GM18907 (cell line): Measurements from ENCODE around the gene ABCB4.
"Not testable (repeated sequence)": the region's sequence is repeated elsewhere in the genome, so short reads cannot be mapped to it uniquely, and the experiment has no call there.

Experiments
- ATAC-seq: cut with Tn5 transposase; IDR thresholded peaks from one replicate; pipeline ENCODE4 v1.9.1; 2021; ENCODE audit warnings: mild to moderate bottlenecking, moderate library complexity; ENCODE audit not compliant: unreplicated experiment

Gene ABCB4

DNA sequence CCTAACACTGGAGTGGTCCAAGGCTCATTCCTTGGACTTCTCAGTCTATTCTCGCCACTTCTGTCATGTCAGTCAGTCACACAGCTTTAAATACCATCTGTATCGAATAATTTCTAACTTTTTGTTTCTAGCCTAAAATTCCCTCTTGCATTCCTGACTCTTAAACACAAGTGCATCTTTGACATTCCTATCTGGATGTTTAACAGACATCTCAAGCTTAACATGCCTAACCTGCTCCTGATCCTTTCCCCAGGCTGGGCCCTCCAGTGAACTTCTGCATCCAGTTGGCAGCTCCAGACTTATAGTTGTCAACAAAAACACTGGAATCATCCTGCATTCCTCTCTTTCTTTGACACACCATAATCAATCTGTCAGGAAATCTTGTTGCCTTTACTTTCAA, 4.5 kb upstream of the ABCB4 start:
- no peak for ATAC-seq

DNA sequence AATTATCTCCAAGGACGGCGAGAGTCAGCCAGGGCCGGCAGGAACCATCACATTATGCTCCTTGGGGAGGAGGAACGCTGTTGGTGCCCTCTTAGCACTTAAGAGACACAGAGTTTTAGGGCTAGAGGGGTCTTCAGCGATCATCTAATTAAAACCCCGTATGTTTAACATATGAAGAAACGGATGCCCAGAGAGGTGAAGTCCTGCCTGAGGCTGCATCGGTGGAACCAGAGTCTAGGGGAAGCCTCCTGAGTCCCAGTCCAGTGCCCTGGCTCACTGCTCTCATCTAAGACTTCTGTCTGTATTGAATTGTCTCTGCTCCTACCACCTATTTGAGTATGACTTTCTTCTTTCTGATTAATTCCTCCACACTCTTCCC, 688 bp upstream of the ABCB4 start:
- ATAC-seq: no peak

DNA sequence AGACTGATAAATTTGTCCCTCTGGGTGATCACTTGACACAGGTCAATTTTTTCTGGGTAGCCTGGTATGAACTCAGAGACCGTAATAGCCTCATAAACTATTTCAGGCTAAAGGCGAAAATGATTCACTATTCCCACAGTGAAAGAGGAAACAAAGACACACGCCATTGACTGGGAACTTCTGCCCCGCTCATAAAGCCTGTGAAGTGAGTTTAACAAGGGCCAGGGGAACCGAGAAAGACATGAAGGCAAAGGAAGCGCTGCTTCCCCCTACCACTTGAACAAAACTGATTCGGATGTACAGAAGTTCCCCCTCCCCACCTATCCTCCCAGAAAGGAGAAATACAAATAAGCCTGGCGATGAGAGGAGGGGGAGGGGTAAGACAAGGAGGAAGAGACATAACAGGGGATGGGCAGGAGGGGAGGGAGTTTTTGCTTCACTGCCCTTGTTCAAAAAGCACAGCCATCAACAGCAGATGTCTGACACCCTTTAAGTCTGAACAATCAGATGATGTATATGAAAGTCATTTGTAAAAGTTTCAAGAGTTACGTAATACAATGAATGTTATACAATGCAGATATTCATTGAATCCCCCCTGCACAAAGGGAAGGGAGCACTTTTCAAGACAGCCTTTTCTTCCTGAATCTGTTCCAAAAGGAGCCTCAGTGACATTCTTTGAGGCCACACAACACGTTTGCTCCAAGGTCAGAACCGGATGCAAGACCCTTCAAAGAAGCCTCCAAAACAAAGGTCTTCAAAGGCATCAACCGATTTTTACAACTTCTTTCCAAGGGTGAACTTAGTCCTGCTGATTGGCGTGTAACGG, 734 bp downstream of the ABCB4 start:
- ATAC-seq: peak; percentile 85

DNA sequence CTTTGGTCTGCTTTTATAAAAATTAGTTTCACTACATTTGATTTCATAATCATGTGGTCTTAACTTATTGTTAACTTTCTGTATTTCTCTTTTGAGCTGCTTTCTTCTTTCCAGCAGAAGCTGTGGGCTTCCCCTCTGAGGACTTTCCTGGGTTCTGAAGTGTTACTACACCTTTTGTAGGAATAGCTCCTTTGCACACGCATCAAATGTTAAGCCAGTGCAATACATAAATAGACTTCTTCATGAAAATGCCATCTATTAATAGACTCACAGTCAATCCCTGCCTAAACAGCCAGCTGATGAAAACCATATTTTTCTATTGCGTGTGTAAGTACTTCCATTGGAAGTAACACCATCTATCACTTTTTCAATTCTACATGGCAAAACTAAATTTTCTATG, 1.5 kb downstream of the ABCB4 start:
- ATAC-seq: peak; percentile 7

DNA sequence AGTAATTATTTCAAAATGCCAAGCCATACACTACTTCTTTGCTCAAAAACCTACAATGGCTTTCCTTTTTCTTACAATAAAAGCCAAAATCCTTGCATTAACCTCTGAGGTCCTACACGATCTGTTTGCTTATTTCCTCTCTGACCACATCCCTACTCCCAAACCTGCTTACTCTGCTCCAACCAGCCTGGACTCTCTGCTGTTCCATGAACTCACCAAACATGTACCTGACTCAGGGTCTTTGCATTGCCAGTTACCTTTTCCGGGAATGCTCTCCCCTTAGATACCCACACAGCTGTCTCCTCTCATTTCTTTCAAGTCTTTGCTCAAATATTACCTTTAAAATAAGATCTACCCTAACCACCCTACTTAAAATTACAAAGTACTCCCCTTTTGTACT, 2.3 kb downstream of the ABCB4 start:
- ATAC-seq: no peak

DNA sequence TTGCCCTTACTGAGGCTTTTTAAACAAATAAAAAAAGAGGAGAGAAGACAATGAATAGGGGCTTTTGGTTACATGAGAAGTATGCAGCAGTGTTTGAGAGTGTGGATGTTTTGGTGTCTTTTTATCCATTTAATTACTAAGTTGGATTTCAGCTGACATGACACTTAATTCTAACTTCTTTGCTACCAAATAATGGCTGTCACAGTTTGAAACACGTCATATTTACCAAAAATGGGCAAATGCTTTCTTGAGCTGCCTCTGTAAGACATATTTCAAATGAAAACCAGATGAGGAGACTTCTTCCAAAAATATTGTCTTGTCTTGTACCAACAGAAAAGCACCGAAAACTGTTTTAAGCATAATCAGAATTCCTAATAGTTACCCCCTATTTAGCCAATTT, 4.0 kb downstream of the ABCB4 start:
- no peak for ATAC-seq

DNA sequence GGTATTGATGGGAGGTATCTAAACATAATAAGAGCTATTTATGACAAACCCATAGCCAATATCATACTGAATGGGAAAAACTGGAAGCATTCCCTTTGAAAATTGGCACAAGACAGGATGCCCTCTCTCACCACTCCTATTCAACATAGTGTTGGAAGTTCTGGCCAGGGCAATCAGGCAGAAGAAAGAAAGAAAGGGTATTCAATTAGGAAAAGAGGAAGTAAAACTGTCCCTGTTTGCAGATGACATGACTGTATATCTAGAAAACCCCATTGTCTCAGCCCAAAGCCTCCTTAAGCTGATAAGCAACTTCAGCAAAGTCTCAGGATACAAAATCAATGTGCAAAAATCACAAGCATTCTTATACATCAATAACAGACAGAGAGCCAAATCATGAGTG, 6.3 kb downstream of the ABCB4 start:
- ATAC-seq: not testable (repeated sequence)

DNA sequence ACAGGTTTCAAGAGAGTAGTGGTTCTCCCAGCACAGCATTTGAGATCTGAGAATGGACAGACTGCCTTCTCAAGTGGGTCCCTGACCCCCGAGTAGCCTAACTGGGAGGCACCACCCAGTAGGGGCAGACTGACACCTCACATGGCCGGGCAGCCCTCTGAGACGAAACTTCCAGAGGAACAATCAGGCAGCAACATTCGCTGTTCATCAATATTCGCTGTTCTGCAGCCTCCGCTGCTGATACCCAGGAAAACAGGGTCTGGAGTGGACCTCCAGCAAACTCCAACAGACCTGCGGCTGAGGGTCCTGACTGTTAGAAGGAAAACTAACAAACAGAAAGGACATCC, 10.0 kb downstream of the ABCB4 start:
- ATAC-seq: not testable (repeated sequence)

DNA sequence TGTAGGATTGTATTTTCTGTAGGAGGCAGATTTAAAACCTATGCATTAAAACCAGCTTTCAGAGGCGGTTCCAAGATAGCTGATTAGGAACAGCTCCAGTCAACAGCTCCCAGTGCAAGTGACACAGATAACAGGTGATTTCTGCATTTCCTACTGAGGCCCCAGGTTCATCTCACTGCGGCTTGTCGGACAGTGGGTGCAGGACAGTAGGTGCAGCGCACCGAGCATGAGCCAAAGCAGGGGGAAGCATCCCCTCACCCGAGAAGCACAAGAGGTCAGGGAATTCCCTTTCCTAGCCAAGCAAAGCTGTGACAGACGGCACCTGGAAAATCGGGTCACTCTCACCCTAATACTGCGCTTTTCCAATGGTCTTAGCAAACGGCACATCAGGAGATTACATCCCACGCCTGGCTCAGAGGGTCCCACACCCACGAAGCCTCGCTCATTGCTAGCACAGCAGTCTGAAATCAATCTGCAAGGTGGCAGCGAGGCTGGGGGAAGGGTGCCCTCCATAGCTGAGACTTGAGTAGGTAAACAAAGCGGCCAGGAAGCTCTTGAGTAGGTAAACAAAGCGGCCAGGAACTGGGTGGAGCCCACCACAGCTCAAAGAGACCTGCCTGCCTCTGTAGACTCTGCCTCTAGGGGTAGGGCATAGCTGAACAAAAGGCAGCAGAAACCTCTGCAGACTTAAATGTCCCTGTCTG, 10.5 kb downstream of the ABCB4 start:
- not testable (repeated sequence) for ATAC-seq

DNA sequence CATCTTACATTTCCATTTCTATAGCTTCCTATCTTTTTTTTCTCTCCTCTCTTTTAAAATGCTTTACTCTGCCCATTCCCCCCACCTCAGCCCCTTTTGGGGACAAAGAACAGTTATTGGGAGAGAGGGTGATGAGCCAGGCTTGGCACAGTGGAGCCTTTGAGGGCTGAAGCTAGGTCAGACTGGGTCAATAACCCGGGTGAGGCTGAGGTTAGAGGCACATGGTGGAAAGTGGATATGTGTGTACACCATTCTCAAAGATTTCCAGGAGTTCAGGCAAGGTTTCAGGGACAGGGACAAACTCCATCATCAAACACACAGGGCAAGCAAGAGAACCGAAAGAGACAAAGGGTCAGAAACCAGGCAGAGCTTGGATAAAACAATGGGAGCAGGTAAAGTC, 11.5 kb downstream of the ABCB4 start:
- ATAC-seq: no peak

DNA sequence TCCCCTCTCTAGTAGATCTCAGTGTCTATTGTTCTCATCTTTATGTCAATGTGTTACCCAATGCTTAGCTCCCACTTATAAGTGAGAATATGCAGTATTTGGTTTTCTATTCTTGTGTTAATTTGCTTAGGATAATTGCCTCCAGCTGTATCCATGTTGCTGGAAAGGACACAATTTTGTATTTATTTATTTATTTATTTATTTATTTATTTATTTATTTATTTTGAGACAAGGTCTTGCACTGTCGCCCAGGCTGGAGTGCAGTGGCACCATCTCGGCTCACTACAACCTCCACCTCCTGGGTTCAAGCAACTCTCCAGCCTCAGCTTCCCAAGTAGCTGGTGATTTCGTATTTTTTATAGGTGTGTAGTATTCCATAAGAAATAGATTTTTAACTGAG, 15.0 kb downstream of the ABCB4 start:
- not testable (repeated sequence) for ATAC-seq

DNA sequence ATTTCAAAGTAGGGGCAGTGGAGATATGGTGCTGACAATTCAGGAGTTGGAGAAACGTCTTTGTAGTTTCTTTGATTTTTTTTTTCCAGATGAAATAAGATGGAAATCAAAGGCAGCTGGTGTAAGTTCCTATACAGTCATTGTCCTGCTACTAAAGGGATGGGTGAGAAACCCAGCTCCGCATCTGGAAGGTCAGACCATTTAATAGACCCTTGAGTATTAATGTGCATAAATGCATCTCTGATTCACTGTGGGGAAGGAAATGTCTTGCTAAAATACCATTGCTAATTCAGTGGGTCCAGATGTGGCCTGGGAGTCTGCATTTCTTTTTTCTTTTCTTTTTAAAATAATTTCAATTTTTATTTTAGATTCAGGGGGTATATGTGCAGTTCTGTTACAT, 15.5 kb downstream of the ABCB4 start:
- no peak for ATAC-seq

DNA sequence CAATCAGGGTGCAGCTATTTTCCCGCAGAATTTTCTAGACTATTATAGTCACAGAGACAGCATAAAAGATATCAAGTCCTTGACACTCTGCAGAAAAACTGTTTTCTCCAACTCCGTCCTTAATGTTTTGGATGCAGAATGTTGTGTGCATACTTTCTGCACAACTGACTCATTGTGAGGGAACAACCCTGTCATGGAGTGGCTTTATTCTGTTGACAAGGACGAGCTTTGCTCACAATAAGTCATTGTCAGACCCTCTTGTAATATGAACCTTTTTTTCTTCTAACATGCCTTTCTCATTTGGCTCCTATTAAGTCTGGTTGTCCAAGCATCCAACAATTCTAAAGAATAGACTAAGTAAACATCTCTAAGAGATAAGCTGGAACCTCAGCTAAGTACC, 17.3 kb downstream of the ABCB4 start:
- no peak for ATAC-seq

DNA sequence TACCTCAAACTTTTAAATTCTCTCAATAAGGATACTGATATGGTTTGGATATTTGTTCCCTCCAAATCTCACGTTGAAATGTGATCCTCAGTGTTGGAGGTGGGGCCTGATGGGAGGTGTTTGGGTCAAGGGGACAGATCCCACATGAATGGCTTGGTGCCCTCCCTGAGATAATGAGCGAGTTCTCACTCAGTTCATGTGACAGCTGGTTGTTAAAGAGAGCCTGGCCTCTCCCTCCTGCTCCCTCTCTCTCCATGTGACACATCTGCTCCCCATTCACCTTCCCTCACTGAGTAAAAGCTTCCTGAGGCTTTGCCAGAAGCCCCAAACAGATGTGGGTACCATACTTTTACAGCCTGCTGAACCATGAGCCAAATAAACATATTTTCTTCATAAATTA, 19.2 kb downstream of the ABCB4 start:
- ATAC-seq: no peak

DNA sequence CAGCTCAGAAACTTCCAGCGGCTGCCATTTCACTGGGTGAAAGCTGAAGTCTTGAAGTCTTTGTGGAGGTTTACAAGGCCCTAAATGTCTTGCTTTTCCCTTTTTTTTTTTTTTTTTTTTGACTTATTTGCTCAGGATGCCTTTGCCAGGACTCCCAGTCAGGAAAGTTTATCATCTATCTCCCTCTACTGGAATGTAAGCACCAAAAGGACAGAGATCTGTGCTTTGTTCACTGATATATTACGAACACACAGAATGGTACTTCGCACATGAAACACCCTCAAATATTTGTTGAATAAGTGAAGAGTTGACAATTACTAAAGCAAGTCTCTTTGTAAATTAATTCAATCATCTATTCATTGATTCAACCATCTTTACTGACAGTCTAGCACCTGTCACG, 23.2 kb downstream of the ABCB4 start:
- no peak for ATAC-seq

DNA sequence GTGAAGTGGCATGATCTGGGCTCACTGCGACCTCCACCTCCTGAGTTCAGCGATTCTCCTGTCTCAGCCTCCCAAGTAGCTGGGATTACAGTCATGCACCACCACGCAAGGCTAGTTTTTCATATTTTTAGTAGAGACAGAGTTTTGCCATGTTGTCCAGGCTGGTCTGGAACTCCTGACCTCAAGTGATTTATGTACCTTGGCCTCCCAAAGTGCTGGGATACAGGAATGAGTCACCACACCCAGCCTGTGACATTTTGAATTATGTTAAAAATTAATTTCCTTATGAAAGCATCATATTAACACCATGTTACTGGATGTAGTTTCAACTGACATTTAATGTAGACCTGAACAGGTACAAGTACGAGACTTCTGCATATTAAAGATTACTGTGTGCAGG, 24.3 kb downstream of the ABCB4 start:
- ATAC-seq: no peak

DNA sequence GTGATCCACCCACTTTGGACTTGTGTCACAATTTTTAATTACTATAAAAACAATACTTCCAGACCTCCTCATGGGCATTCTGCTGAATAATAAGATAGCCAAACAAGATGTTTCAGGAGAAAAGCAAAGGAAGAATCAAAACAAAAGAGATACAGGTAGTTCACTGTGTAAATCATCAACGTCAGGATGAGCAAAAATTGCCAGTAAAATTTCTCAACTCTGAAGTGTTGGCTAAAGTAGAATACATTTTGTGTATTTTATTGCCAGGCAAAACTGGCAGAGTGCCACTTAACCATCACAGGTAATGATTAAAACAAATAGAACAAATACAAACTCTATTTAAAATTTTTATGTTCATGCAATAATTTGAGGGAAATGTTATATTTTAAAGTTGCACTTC, 24.8 kb downstream of the ABCB4 start:
- ATAC-seq: no peak

DNA sequence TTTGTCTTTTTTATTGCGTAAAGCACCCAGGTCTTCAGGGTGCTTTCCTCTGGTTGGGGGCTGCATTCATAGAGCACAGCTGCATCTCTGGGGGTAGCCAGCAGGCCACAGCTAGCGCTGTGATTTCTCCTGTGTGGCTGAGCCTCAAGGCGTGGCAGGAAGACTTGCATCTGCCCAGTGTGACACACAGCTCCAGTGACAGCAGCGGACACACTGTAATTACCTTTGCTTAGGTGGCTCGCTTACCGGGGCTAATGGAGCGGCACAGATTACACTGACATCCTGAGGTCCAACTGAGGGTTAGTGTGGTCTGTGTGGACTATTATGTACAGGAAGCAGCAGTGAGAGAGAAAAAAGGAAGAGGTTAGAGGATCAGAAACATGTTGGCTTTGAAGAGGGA, 27.1 kb downstream of the ABCB4 start:
- no peak for ATAC-seq

DNA sequence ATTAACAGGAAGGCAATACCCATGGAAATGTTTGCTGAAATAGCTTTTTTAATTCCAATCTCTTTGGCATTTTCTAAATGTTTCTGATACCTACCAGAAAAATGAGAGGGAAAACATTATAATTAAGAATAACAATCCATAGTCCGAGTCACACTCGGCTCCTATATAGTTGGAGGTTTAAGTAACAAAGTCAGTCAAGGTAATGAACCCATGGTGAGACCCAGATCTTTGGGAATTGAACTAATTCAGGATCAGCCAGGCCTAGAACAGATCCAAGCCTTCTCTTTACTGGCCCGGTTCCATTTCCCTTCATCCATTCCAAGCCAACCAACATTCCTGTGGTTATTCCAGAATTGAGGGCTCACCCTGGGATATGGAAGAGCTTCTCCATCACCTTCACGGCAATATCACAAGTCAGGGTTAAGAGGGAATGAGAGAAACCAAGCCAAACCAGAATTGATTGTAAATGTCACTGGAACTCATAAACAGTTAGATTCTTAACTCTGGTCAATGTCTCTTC, 28.3 kb downstream of the ABCB4 start:
- ATAC-seq: no peak

DNA sequence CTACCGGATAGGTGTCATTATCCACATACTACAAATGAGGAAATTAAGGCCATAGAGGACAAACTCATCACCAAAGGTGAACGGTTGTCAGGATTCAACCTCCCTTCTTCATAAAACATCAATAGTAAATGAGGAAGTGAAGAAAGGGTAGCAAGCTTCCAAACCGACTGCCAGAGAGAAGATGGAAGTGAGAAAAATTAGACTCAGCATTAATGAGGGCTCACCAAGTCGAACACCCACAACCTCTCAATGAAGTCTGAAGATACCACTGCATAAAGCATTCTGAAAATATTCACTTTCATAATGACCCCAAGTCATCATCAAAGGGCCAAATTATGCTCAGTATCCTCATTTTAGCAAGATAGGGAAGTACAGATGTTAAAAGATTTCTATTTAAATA, 29.6 kb downstream of the ABCB4 start:
- ATAC-seq: peak; percentile 98

DNA sequence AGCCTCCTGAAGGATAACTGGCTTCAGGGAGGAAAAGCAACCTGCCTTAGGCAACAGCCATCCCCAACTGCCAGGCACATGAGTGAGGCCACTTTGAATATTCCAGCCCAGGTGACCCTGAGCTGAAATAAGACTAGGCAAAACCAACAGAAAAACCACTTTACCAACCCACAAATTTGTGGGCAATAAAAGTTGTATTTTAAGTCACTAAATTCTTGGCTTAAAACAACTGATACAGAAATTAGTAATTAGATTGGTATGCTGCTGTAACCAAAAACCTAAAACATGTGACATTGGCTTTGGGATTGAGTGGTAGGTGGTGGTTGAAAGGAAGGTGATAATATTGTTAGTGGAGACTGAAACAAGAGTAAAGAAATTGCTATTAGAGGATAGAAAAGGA, 39.9 kb downstream of the ABCB4 start:
- ATAC-seq: no peak

DNA sequence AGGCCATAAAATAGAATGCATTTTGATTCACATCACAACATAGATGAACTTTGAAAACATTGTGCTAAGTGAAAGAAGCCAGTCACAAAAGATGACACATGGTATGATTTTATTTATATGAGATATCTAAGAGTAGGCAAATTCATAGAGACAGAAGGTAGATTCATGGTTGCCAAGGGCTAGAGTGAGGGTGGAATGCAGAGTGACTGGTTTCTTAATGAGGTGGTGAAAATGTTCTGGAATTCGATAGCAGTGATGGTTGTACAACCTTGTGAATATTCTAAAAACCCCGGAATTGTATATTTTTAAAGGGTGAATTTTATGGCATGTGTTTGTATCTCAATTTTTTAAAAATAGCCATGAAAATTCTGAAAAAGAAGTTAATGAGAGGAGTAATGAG, 42.9 kb downstream of the ABCB4 start:
- no peak for ATAC-seq
